SK-N-SH treated with all-trans-retinoic acid at 6 μM for 48 hours (cell line): ENCODE measurements around the gene KCNT1.

Experiments used
- ARNTL ChIP-seq: fragments of 450-650 bp; formaldehyde crosslinking; IDR thresholded peaks from 2 replicates; pipeline ENCODE4 v1.5.0; 2020; ENCODE audit warnings: low read depth, mild to moderate bottlenecking, moderate library complexity, borderline replicate concordance
- BACH2 ChIP-seq: fragments of 250-450 bp; sonication (Bioruptor Pico); IDR thresholded peaks from 2 replicates; pipeline ENCODE4 v1.9.0; 2021; ENCODE audit warnings: mild to moderate bottlenecking, borderline replicate concordance
- GLIS3 ChIP-seq: fragments of 250-450 bp; sonication (Bioruptor Pico); IDR thresholded peaks from 2 replicates; pipeline ENCODE4 v1.5.0; 2020; ENCODE audit warnings: mild to moderate bottlenecking, moderate library complexity
- ISL1 ChIP-seq: fragments of 250-450 bp; sonication (Bioruptor Pico); IDR thresholded peaks from 2 replicates; pipeline ENCODE4 v2.1.2; 2022; ENCODE audit warnings: mild to moderate bottlenecking, moderate library complexity
- RARB ChIP-seq: fragments of 250-450 bp; sonication (Bioruptor Pico); IDR thresholded peaks from 2 replicates; pipeline ENCODE4 v1.8.0; 2021; ENCODE audit warnings: mild to moderate bottlenecking, moderate library complexity
- TCF4 ChIP-seq: fragments of 250-450 bp; sonication (Bioruptor Pico); IDR thresholded peaks from 2 replicates; pipeline ENCODE4 v1.8.0; 2021; ENCODE audit warnings: mild to moderate bottlenecking, moderate library complexity, borderline replicate concordance
- TOX ChIP-seq: fragments of 250-450 bp; sonication (Bioruptor Pico); IDR thresholded peaks from 2 replicates; pipeline ENCODE4 v1.8.0; 2021; ENCODE audit warnings: mild to moderate bottlenecking, moderate library complexity, borderline replicate concordance
- ZFP3 ChIP-seq: fragments of 250-450 bp; sonication (Bioruptor Pico); IDR thresholded peaks from 2 replicates; pipeline ENCODE4 v1.5.0; 2020; ENCODE audit warnings: mild to moderate bottlenecking, moderate library complexity
- ZFP30 ChIP-seq: fragments of 450-650 bp; formaldehyde crosslinking; IDR thresholded peaks from 2 replicates; pipeline ENCODE4 v1.5.0; 2022; ENCODE audit warnings: mild to moderate bottlenecking, moderate library complexity
- ZNF70 ChIP-seq: fragments of 450-650 bp; formaldehyde crosslinking; IDR thresholded peaks from 2 replicates; pipeline ENCODE4 v1.5.0; 2020; ENCODE audit warnings: mild to moderate bottlenecking, moderate library complexity
- TF ChIP-seq, protein P1 (sequence below): fragments of 250-450 bp; sonication (Bioruptor Pico); IDR thresholded peaks from 2 replicates; pipeline ENCODE4 v1.5.1; 2020; ENCODE audit warnings: low read depth, mild to moderate bottlenecking, moderate library complexity
- TF ChIP-seq, protein P2 (sequence below): fragments of 250-450 bp; sonication (Bioruptor Pico); IDR thresholded peaks from 2 replicates; pipeline ENCODE4 v1.8.0; 2020; ENCODE audit warnings: mild to moderate bottlenecking, moderate library complexity, borderline replicate concordance
- TF ChIP-seq, protein P3 (sequence below): fragments of 250-450 bp; sonication (Bioruptor Pico); IDR thresholded peaks from 2 replicates; pipeline ENCODE4 v1.8.0; 2021; ENCODE audit warnings: low read depth, mild to moderate bottlenecking, moderate library complexity, borderline replicate concordance

DNA sequence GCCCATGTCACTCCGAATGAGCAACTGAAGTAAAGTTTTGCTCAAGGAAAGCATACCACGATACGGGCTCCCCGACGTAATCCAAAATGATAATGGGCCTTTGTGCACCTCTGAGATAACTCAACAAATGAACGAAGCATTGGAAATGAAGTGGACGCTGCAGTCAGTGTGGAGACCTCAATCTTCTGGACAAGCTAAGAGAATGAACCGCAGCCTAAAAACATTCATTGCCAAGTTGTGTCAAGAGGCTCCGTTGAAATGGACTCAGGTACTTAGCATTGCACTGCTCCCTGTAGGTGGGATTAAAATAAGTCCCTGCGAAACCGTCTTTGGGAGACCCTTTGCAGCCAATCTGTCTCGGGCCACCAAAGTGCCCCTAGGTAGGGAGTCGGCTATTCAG, 42.7 kb upstream of the KCNT1 start:
- TF ChIP-seq ZFP30 (CRISPR knock-in tag) (no peak), TCF4 (CRISPR knock-in tag) (no peak), ISL1 (CRISPR knock-in tag) (no peak), RARB (no peak), BACH2 (CRISPR knock-in tag) (no peak), ZNF70 (no peak), GLIS3 (CRISPR knock-in tag) (no peak), ZFP3 (CRISPR knock-in tag) (no peak), TOX (CRISPR knock-in tag) (no peak), ARNTL (no peak)
- TF ChIP-seq, protein P1, sequence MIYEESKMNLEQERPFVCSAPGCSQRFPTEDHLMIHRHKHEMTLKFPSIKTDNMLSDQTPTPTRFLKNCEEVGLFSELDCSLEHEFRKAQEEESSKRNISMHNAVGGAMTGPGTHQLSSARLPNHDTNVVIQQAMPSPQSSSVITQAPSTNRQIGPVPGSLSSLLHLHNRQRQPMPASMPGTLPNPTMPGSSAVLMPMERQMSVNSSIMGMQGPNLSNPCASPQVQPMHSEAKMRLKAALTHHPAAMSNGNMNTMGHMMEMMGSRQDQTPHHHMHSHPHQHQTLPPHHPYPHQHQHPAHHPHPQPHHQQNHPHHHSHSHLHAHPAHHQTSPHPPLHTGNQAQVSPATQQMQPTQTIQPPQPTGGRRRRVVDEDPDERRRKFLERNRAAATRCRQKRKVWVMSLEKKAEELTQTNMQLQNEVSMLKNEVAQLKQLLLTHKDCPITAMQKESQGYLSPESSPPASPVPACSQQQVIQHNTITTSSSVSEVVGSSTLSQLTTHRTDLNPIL (CRISPR knock-in tag) = no peak
- TF ChIP-seq, protein P2, sequence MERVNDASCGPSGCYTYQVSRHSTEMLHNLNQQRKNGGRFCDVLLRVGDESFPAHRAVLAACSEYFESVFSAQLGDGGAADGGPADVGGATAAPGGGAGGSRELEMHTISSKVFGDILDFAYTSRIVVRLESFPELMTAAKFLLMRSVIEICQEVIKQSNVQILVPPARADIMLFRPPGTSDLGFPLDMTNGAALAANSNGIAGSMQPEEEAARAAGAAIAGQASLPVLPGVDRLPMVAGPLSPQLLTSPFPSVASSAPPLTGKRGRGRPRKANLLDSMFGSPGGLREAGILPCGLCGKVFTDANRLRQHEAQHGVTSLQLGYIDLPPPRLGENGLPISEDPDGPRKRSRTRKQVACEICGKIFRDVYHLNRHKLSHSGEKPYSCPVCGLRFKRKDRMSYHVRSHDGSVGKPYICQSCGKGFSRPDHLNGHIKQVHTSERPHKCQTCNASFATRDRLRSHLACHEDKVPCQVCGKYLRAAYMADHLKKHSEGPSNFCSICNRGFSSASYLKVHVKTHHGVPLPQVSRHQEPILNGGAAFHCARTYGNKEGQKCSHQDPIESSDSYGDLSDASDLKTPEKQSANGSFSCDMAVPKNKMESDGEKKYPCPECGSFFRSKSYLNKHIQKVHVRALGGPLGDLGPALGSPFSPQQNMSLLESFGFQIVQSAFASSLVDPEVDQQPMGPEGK (CRISPR knock-in tag) = no peak
- TF ChIP-seq, protein P3, sequence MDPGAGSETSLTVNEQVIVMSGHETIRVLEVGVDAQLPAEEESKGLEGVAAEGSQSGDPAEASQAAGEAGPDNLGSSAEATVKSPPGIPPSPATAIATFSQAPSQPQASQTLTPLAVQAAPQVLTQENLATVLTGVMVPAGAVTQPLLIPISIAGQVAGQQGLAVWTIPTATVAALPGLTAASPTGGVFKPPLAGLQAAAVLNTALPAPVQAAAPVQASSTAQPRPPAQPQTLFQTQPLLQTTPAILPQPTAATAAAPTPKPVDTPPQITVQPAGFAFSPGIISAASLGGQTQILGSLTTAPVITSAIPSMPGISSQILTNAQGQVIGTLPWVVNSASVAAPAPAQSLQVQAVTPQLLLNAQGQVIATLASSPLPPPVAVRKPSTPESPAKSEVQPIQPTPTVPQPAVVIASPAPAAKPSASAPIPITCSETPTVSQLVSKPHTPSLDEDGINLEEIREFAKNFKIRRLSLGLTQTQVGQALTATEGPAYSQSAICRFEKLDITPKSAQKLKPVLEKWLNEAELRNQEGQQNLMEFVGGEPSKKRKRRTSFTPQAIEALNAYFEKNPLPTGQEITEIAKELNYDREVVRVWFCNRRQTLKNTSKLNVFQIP (CRISPR knock-in tag) = no peak
